Measurements from ENCODE around the gene TENM3. TPM values are rescaled to one million over a fixed set of nuclear protein-coding genes. Genes with fewer than 3 reads are reported as not detected.

TENM3 gene
- total and polyA plus RNA-seq, 2 of the 8 experiments (the other 6 are each of a cell fraction or from before 2014, with no cell fraction given): 36.9 to 69.3 TPM

DNA sequence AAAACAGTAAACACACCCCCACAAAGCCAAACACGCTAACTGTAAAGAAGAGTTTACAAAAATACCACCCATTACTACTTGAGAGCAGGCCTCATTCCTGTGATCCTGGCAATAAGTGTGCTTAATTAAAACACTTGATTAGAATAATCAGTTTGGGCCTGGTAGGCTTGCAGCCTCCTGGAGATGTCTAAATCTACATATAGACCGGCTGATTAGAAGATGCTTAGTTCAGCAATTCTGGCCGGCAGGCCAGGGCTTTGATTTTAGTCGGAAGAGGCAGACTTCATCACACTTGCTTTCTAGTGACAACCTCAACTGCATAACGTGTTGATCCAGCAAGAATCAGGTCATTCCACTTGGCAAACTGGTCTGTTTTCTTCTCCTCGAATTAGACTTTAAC is 560.0 kb downstream of the TENM3 start:
- Histone ChIP-seq H3K4ac (replicated peaks; ENCODE audit: insufficient read length, low read depth, low read length) (no peak overlapping the region), H2BK20ac (ENCODE audit: low read length) (no peak overlapping the region), H3K23me2 (ENCODE audit: low read depth, low read length) (peaks cover 8% of the 10 kb centered on the region; the same call in 1 of the 2 replicates), H4K91ac (replicated peaks; ENCODE audit: insufficient read length, low read length) (no peak overlapping the region), H3K4me1 (replicated peaks in 1 of 4; ENCODE audit: control insufficient read depth in 3 of 4, insufficient read depth in 4 of 4, low read length in 3 of 4) (peaks cover 0 to 5% (median under 1%) of the 10 kb centered on the region in 4 experiments; a peak in 4 of 7 replicates), H3K9ac (replicated peaks in 1 of 4; ENCODE audit: extremely low read depth in 1 of 4, low read depth in 3 of 4, low read length in 3 of 4) (no peak overlapping the region), H3K27ac (ENCODE audit: low read depth, low read length) (no peak overlapping the region), H2BK15ac (ENCODE audit: low read length) (no peak overlapping the region), H4K20me1 (replicated peaks in 1 of 2; ENCODE audit: control insufficient read depth in 1 of 2, insufficient read depth in 2 of 2, low read length in 2 of 2) (peaks cover 0 to 3% of the 10 kb centered on the region in 2 experiments), H3K36me3 (ENCODE audit: control insufficient read depth in 2 of 4, insufficient read depth in 4 of 4, low read length in 3 of 4) (peaks cover 0 to 22% (median 4%) of the 10 kb centered on the region in 4 experiments; a peak in 5 of 8 replicates), H3K56ac (replicated peaks; ENCODE audit: insufficient read length, low read depth, low read length) (no peak overlapping the region), H2BK120ac (replicated peaks; ENCODE audit: low read depth, low read length) (no peak overlapping the region), H3K27me3 (replicated peaks in 1 of 4; ENCODE audit: control insufficient read depth in 3 of 4, extremely low read depth in 1 of 4, insufficient read depth in 3 of 4, low read length in 3 of 4) (peaks cover 0 to 9% (median 2%) of the 10 kb centered on the region in 4 experiments; a peak in 6 of 7 replicates), H3K4me3 (ENCODE audit: extremely low read depth in 1 of 4, insufficient read depth in 2 of 4, low read depth in 3 of 4, low read length in 4 of 4) (no peak overlapping the region), H3K23ac (ENCODE audit: insufficient read length) (no peak overlapping the region), H2AK5ac (ENCODE audit: low read depth, low read length) (no peak overlapping the region), H3K18ac (ENCODE audit: extremely low read depth, low read length) (peak overlapping the region; percentile 1; the same call in 1 of the 2 replicates), H3K14ac (ENCODE audit: insufficient read length) (no peak overlapping the region), H4K8ac (ENCODE audit: extremely low read depth, insufficient read depth, low read length) (no peak overlapping the region), H4K5ac (ENCODE audit: insufficient read length, low read depth, low read length) (no peak overlapping the region), H3K9me3 (ENCODE audit: insufficient read depth in 2 of 2, low read depth in 1 of 2, low read length in 1 of 2) (no peaks in the 10 kb centered on the region; a peak in 1 of 4 replicates), H2BK5ac (ENCODE audit: low read depth, low read length) (no peak overlapping the region), H2BK12ac (ENCODE audit: low read depth, low read length) (no peak overlapping the region), H3K4me2 (ENCODE audit: insufficient read depth in 1 of 2, low read depth in 2 of 2, low read length in 2 of 2) (no peak overlapping the region), H2AFZ (ENCODE audit: low read length) (no peak overlapping the region), H3K79me1 (ENCODE audit: low read depth, low read length) (no peaks in the 10 kb centered on the region), H3K79me2 (ENCODE audit: control insufficient read depth in 1 of 2, insufficient read depth in 2 of 2, low read length in 2 of 2) (no peaks in the 10 kb centered on the region)
- TF ChIP-seq KDM5A (IDR thresholded peaks at IDR 0.05; ENCODE audit: low read length): no peak
- TF ChIP-seq MAFK (IDR thresholded peaks at IDR 0.05; ENCODE audit: low read depth, low read length): peak; percentile 37; the same call in 1 of the 2 replicates
- TF ChIP-seq, protein P1, sequence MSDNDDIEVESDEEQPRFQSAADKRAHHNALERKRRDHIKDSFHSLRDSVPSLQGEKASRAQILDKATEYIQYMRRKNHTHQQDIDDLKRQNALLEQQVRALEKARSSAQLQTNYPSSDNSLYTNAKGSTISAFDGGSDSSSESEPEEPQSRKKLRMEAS (IDR thresholded peaks at IDR 0.05): no peak
- FAIRE-seq (no peak), DNase-seq (ENCODE audit: low read depth in 1 of 2, low spot score in 2 of 2) (no peak)
- POLR2A ChIA-PET (ENCODE audit: partially characterized antibody): no interaction called here
- CTCF ChIA-PET (ENCODE audit: partially characterized antibody): interaction anchor here (0.7 kb wide), 1 partner anchor 28 kb away, joined by 5 read pairs; no protein-coding TSS in a partner anchor
- WGBS, 2 experiments (ENCODE audit: extremely low coverage in 1 of 2, insufficient coverage in 1 of 2, insufficient read length in 1 of 2, insufficient replicate concordance in 2 of 2, low coverage in 1 of 2, low lambda C conversion rate in 2 of 2, missing lambda C conversion rate in 1 of 2): 82% methylated on average over 6 of the region's 6 CpGs; no CpG with 5 or more reads in 1 of the 2 experiments
